Aortic smooth muscle cell (primary cell): ENCODE data around the gene TAF4. TPM values are rescaled to one million over a fixed set of nuclear protein-coding genes. Genes with fewer than 3 reads are reported as not detected.

Experiments used
- total RNA-seq: library from RNA; depleted of rRNA; stranded (reverse); fragments of >200 nt; gene quantifications from 2 replicates; pipeline ENCODE4 v1.2.3, GENCODE V29; 2014

Gene TAF4
- total RNA-seq: 2.9 and 3.1 TPM in 2 replicates

GRCh38 chr20:62065674-62066338, at the start of gene TAF4:
Gene TAF4, minus strand, starts transcription at chr20:62065881. Its CDS starts 71 bp downstream, at chr20:62065810.

Other genes starting within 250 kb of the TAF4 start
- 32.6 and 34.2 TPM in 2 replicates for gene LSM14B, start 56.6 kb upstream of the TAF4 start, total RNA-seq
- gene PSMA7, start 77.5 kb upstream of the TAF4 start, total RNA-seq: 364 and 414 TPM in 2 replicates
- 7.5 and 7.8 TPM in 2 replicates for gene SS18L1, start 77.9 kb upstream of the TAF4 start, total RNA-seq
- 16.4 and 19.3 TPM in 2 replicates for gene MTG2, start 117.1 kb upstream of the TAF4 start, total RNA-seq
- not detected in 2 replicates for gene HRH3, start 154.4 kb upstream of the TAF4 start, total RNA-seq
- 29.6 and 29.8 TPM in 2 replicates for gene OSBPL2, start 172.6 kb upstream of the TAF4 start, total RNA-seq
- gene ADRM1, start 237.1 kb upstream of the TAF4 start, total RNA-seq: 81.4 and 101 TPM in 2 replicates